Vagina (tissue), 2 donors: ENCODE results near the gene PARS2.

Experiments used
- CTCF ChIP-seq, 3 experiments: fragments of 450-650 bp in 2 of 3; fragments of 200-600 bp in 1 of 3; sonication (generic) in 1 of 3; IDR thresholded peaks; one replicate each; pipeline ENCODE4 v1.5.1; 2017 to 2019; ENCODE audit warnings: antibody characterized with exemption in 3 of 3, mild to moderate bottlenecking in 2 of 3, moderate library complexity in 2 of 3
- POLR2A ChIP-seq, 2 donors: fragments of 450-650 bp; IDR thresholded peaks; one replicate each; pipeline ENCODE4 v1.6.1; 2017; ENCODE audit warnings: antibody characterized with exemption in 2 of 2, mild to moderate bottlenecking in 2 of 2, moderate library complexity in 2 of 2
- POLR2AphosphoS5 ChIP-seq, 2 donors: sonication (generic); formaldehyde crosslinking; IDR thresholded peaks; one replicate each; pipeline ENCODE4 v1.9.0; 2017; ENCODE audit warnings: antibody characterized with exemption in 2 of 2, mild to moderate bottlenecking in 2 of 2, low read depth in 1 of 2; ENCODE audit not compliant: insufficient read depth in 1 of 2

- TF ChIP-seq CTCF (IDR thresholded peaks at IDR 0.05) (no peak), POLR2AphosphoS5 (IDR thresholded peaks at IDR 0.05; ENCODE audit: insufficient read depth in 1 of 2, low read depth in 1 of 2) (no peak), POLR2A (IDR thresholded peaks at IDR 0.05) (no peak)
Observed at GRCh38 chr1:54741531-54741930, 22.8 kb downstream of the PARS2 start.
